ENCODE measurements around the gene TAX1BP1. TPM values are rescaled to one million over a fixed set of nuclear protein-coding genes. Genes with fewer than 3 reads are reported as not detected.

TAX1BP1 gene
- 100 to 1,000 TPM; 101 to 109 TPM for total RNA-seq

DNA sequence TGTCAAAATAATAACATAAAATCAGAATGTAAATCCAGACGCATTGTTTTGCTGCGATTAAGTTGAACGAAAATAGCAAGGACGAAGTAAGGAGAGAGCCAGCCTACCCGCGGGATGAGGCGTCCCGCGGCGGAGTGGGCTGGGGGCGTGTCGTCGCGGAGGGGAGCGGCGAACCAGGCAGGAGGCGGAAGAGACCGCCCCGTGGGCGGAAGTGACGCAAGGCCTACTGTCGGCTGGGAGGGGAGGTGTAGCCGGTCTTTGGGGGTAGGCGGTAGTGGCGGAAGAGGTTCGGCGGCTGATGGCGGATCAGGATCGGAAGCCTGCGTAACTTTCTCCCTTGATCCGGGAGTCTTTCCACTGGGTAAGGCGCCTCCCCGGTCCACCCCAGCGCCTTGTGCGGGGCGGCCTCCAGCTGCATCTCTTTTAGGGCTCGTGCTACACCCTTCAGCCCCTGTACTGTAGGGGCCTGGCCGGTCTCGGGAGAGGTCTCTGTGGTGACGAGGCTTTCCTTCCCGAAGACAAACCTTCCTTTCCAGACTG, at the start of gene TAX1BP1:
Gene TAX1BP1, plus strand, starts transcription at position 254 of the 540 bp plus-strand sequence. CDS start 8,363 bp downstream, outside the sequence.
- ATAC-seq, result peak; percentile 92
- CTCF ChIA-PET, result interaction anchor here (0.7 to 1.6 kb wide), 6 partner anchors 11 to 357 kb away, joined by 3 to 7 read pairs (median 4); no protein-coding TSS in a partner anchor
- peaks cover 11% of the 10 kb centered on the region for H3K36me3 Mint-ChIP-seq (ENCODE audit: low read depth)
- no peaks in the 10 kb centered on the region for H3K27me3 Mint-ChIP-seq
- no peaks in the 10 kb centered on the region for H3K9me3 Mint-ChIP-seq (ENCODE audit: low read depth)
- peak; percentile 98 for DNase-seq
- POLR2A ChIA-PET, result interaction anchor here (1.0 to 1.6 kb wide), 2 partner anchors 77 to 79 kb away, joined by 4 to 13 read pairs; partner anchors contain the start of gene HIBADH
- H3K4me3 Mint-ChIP-seq, result peak within 1 kb of the TSS; percentile 99
- H3K27ac Mint-ChIP-seq, result peak within 1 kb of the TSS; percentile 99
- peaks cover 34% of the 10 kb centered on the region for H3K4me1 Mint-ChIP-seq
- intact Hi-C loops (cut with DNase I, micrococcal nuclease), result loop anchor here (1.0 to 5.0 kb wide), 7 partner anchors 43 to 1538 kb away; partner anchors contain the start of genes CBX3 (in 1 of the 2), HNRNPA2B1 (in 1 of the 2) and SKAP2 (in 1 of the 2)

DNA sequence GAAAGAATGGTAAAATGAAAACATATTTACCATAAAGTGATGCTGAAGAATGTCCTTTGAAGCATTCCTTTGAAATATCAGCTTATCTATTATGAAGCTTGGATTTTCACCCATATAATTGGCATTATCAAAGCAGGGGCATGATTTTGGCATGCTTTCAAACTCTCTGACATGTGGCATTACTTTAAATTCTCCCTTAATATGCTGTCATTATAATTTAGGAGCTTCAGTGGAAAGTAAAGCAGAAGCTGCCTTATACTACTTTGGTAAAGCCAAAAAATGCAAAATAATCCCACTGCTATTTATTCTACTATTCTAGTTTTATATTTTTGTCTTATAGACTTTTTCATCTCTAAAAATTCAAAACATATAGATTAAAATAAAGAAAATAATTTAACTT, 49.3 kb upstream of the TAX1BP1 start:
- Mint-ChIP-seq H3K4me1 (no peaks in the 10 kb centered on the region), H3K4me3 (no peak overlapping the region), H3K27me3 (peaks cover 9% of the 10 kb centered on the region), H3K9me3 (ENCODE audit: low read depth) (no peaks in the 10 kb centered on the region), H3K36me3 (ENCODE audit: low read depth) (no peaks in the 10 kb centered on the region), H3K27ac (no peak overlapping the region)
- intact Hi-C loops (cut with DNase I, micrococcal nuclease), result loop anchor here in 1 of 2 experiments (2.0 kb wide), 1 partner anchor 330 kb away; no protein-coding TSS in a partner anchor
- no peak for ATAC-seq
- DNase-seq, result no peak
- CTCF ChIA-PET, result interaction anchor here (0.7 kb wide), 2 partner anchors 28 to 230 kb away, joined by 3 read pairs; partner anchors contain the start of gene HIBADH
- POLR2A ChIA-PET, result no interaction called here

DNA sequence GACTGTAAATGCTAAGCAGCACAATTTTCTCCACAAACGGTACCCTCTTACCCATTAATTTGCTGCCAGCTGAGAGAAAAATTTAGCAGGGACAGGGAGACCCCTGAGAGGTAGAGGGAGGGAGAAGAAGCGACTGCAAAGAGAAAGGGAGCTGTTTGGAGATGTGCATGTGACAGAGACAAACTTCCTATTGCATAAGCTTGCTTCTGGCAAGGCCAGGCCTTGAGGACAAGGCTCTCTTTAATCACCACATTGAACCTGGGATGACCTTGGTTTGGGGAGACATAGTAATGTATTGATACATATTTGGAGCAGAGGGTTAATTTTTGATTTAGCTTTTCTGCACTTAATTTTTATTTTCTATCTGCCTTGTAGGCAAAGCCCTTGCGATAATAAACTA, 46.2 kb upstream of the TAX1BP1 start:
- peaks cover 4% of the 10 kb centered on the region for H3K4me1 Mint-ChIP-seq
- DNase-seq (no peak), ATAC-seq (no peak)
- no peak overlapping the region for H3K27ac Mint-ChIP-seq
- intact Hi-C loops (cut with DNase I, micrococcal nuclease), result loop anchor here in 1 of 2 experiments (1.0 kb wide), 1 partner anchor 18 kb away; no protein-coding TSS in a partner anchor
- H3K4me3 Mint-ChIP-seq, result no peak overlapping the region
- peaks cover 4% of the 10 kb centered on the region for H3K27me3 Mint-ChIP-seq
- ChIA-PET POLR2A (interaction anchor here (0.6 kb wide), 1 partner anchor 84 kb away, joined by 5 read pairs; no protein-coding TSS in a partner anchor), CTCF (interaction anchor here (0.6 to 0.7 kb wide), 2 partner anchors 39 to 119 kb away, joined by 5 read pairs; no protein-coding TSS in a partner anchor)
- H3K9me3 Mint-ChIP-seq (ENCODE audit: low read depth), result no peaks in the 10 kb centered on the region
- no peaks in the 10 kb centered on the region for H3K36me3 Mint-ChIP-seq (ENCODE audit: low read depth)

DNA sequence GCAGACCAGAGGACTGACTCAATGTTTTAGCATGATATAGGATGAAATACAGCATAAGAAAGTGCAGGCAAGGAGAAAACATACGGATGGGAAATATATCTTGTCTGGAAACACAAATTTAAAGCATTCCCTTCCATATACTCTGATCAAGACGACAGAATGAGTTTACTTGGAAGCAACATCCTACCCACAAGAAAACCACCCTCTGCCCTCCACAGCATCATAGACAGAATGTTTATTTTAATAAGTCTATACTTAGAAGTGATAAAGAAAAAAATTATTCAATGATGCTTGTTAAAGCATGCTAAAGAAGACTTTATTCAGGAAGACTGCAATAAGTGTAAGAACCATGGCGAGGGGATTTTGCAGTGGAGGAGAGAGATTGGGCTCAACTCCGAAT, 44.9 kb upstream of the TAX1BP1 start:
- ATAC-seq, result no peak
- CTCF ChIA-PET, result no interaction called here
- no peaks in the 10 kb centered on the region for H3K36me3 Mint-ChIP-seq (ENCODE audit: low read depth)
- H3K27me3 Mint-ChIP-seq, result no peaks in the 10 kb centered on the region
- H3K4me3 Mint-ChIP-seq, result no peak overlapping the region
- H3K4me1 Mint-ChIP-seq, result peaks cover 4% of the 10 kb centered on the region
- H3K27ac Mint-ChIP-seq, result no peak overlapping the region
- no peaks in the 10 kb centered on the region for H3K9me3 Mint-ChIP-seq (ENCODE audit: low read depth)
- DNase-seq, result no peak
- POLR2A ChIA-PET, result no interaction called here
- intact Hi-C loops (cut with DNase I, micrococcal nuclease), result no loop called here

DNA sequence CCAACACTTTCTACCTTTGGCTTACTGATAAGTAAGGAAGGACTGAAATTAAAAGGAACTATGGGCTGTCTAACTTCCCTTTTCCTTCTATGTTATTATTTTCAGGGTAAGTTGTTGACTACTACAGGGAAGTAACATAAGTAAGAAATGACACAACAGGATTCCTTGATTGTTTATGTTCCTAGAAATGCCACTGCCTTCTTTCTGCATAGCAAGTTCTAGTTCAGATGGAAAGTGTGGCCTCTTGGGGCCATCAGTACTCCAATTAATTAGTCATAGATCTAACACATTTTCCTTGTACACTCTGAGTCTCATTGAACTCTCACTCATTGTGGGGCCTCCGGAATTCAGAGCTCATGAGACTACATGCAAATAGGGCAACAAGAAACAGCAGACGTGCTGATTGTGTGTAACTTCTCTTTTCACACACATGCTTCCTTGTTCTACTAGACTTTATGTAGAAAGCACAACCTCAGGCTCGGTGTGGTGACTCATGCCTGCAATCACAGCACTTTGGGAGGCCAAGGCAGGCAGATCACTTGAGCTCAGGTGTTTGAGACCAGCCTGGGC, 42.0 kb upstream of the TAX1BP1 start:
- CTCF ChIA-PET, result interaction anchor here (1.7 kb wide), 1 partner anchor 502 kb away, joined by 3 read pairs; no protein-coding TSS in a partner anchor
- POLR2A ChIA-PET, result no interaction called here
- Mint-ChIP-seq H3K27ac (no peak overlapping the region), H3K36me3 (ENCODE audit: low read depth) (no peaks in the 10 kb centered on the region), H3K4me3 (no peak overlapping the region), H3K4me1 (peaks cover 4% of the 10 kb centered on the region), H3K9me3 (ENCODE audit: low read depth) (no peaks in the 10 kb centered on the region), H3K27me3 (peaks cover 6% of the 10 kb centered on the region)
- intact Hi-C loops (cut with DNase I, micrococcal nuclease), result no loop called here
- ATAC-seq, result peak; percentile 70
- peak; percentile 25 for DNase-seq

DNA sequence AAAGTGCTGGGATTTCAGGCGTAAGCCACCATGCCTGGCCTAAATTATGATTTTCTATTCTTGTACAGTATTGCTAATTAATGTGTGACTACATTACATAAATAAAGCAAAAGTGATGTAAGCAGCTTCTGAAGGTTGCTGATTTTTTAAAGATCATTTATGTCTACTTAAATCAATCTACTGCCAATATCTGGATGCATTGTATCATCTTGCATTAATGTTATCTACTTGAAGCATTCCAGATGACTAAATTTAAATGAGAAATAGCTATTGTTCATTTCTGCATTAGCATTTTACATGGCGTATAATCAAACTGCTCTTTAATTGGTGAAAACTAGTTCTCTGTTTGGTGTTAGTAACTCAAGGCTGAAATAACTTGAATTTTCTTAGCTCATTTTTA, 40.2 kb upstream of the TAX1BP1 start:
- ATAC-seq (no peak), DNase-seq (no peak)
- Mint-ChIP-seq H3K27me3 (peaks cover 7% of the 10 kb centered on the region), H3K9me3 (ENCODE audit: low read depth) (no peaks in the 10 kb centered on the region), H3K27ac (no peak overlapping the region), H3K4me3 (no peak overlapping the region), H3K4me1 (peaks cover 4% of the 10 kb centered on the region), H3K36me3 (ENCODE audit: low read depth) (no peaks in the 10 kb centered on the region)
- ChIA-PET CTCF (no interaction called here), POLR2A (no interaction called here)
- intact Hi-C loops (cut with DNase I, micrococcal nuclease), result no loop called here

DNA sequence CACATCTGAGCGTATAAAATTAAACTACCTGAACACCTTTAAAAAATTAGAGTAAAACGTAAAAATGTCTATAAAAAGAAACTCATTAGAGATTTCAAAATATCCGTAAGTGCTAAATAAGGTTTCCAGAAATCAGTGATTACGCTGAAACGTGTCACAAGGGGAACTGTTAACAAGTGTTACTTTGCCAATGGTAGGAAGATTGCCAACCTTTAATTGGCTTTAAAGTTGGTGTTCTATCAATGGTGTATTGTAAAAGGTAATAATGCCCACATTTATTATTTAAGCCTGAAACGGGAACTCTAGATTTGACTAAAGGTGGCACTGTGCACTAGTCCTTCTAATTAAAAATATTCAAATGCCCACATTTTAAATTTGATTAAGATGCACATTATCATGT, 39.5 kb upstream of the TAX1BP1 start:
- DNase-seq (no peak), ATAC-seq (no peak)
- POLR2A ChIA-PET, result no interaction called here
- H3K4me1 Mint-ChIP-seq, result peaks cover 4% of the 10 kb centered on the region
- CTCF ChIA-PET, result no interaction called here
- H3K4me3 Mint-ChIP-seq, result no peak overlapping the region
- intact Hi-C loops (cut with DNase I, micrococcal nuclease), result no loop called here
- H3K36me3 Mint-ChIP-seq (ENCODE audit: low read depth), result no peaks in the 10 kb centered on the region
- no peaks in the 10 kb centered on the region for H3K9me3 Mint-ChIP-seq (ENCODE audit: low read depth)
- H3K27ac Mint-ChIP-seq, result no peak overlapping the region
- H3K27me3 Mint-ChIP-seq, result peaks cover 8% of the 10 kb centered on the region

DNA sequence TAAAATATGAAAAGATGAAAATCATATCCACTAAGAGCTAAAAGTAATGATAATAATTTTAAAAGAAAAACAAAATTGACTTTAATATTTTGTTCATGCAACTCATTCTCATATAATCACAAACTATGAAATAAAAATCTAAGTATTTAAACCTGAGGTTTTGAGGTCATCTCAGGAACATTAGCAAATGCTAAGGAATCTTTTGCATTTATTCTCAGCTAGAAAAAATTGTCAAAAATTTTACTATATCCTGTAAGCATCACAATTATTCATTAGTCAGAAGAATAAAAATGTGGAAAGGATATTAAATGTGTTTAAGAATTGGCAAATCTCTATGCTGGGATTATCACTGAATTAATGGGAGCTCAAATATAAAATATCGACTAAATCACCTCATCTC, 36.8 kb upstream of the TAX1BP1 start:
- ATAC-seq, result no peak
- H3K9me3 Mint-ChIP-seq (ENCODE audit: low read depth), result no peaks in the 10 kb centered on the region
- H3K27me3 Mint-ChIP-seq, result peaks cover 8% of the 10 kb centered on the region
- no peak for DNase-seq
- intact Hi-C loops (cut with DNase I, micrococcal nuclease), result no loop called here
- no peak overlapping the region for H3K27ac Mint-ChIP-seq
- H3K4me3 Mint-ChIP-seq, result no peak overlapping the region
- CTCF ChIA-PET, result interaction anchor here (1.0 to 1.5 kb wide), 2 partner anchors 9 to 15 kb away, joined by 3 to 4 read pairs; no protein-coding TSS in a partner anchor
- no peaks in the 10 kb centered on the region for H3K36me3 Mint-ChIP-seq (ENCODE audit: low read depth)
- POLR2A ChIA-PET, result no interaction called here
- H3K4me1 Mint-ChIP-seq, result no peaks in the 10 kb centered on the region

DNA sequence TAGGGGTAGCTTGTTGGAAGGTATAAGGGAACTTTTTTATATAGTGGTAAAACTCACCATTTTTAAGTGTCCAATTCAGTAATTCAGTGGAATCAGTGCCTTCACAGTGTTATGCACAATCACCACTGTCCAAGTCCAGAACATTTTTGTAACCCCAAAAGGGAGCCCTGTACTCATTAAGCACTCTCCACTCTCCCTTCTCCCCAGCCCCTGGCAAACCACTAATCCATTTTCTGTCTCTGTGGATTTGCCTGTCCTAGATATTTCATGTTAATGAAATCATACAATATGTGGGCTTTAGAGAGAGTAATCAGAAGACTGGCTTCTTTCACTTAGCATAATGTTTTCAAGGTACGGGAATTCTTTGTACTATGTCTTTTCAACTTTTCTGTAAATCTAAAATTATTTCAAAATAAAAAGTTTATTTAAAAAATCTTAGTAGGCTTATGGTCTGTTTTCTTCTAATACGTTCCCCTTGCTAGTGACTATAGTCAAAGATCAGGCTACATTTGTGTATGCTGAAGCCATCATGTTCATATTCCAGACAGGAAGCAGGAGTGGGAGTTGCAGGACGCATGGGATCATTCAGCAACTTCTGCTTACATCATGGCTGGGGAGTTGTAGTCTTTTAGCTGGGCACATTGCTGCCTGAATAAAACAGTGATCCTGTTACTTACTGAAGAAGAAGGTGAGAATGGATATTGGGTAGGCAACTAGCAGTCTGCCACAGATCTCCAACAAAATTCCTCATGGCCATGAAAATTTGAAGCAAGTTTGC, 35.4 kb upstream of the TAX1BP1 start:
- POLR2A ChIA-PET, result no interaction called here
- peaks cover 8% of the 10 kb centered on the region for H3K27me3 Mint-ChIP-seq
- no peaks in the 10 kb centered on the region for H3K36me3 Mint-ChIP-seq (ENCODE audit: low read depth)
- H3K4me3 Mint-ChIP-seq, result no peak overlapping the region
- H3K9me3 Mint-ChIP-seq (ENCODE audit: low read depth), result no peaks in the 10 kb centered on the region
- H3K27ac Mint-ChIP-seq, result no peak overlapping the region
- H3K4me1 Mint-ChIP-seq, result peaks cover 2% of the 10 kb centered on the region
- DNase-seq, result no peak
- CTCF ChIA-PET, result no interaction called here
- ATAC-seq, result no peak
- intact Hi-C loops (cut with DNase I, micrococcal nuclease), result no loop called here

DNA sequence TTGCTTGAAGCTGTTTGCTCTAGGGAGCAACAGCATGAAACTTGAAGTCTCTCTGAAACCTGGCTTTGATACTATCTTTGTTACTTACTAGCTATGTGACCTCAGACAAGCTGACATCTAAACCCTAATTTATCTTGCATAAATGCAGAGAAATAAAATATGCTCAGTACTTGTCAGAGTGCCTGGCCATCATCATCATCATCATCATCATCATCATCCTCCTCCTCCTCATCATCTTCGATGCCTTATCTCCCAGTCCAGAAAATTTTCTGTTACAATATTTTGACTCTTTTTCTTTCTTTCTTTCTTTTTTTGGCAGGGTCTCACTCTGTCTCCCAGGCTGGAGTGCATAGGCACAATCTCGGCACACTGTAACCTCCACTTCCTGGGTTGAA, 34.8 kb upstream of the TAX1BP1 start:
- no peaks in the 10 kb centered on the region for H3K9me3 Mint-ChIP-seq (ENCODE audit: low read depth)
- H3K4me3 Mint-ChIP-seq, result no peak overlapping the region
- H3K27ac Mint-ChIP-seq, result no peak overlapping the region
- intact Hi-C loops (cut with DNase I, micrococcal nuclease), result no loop called here
- POLR2A ChIA-PET, result no interaction called here
- DNase-seq (no peak), ATAC-seq (no peak)
- H3K4me1 Mint-ChIP-seq, result peaks cover 2% of the 10 kb centered on the region
- CTCF ChIA-PET, result no interaction called here
- H3K27me3 Mint-ChIP-seq, result peaks cover 8% of the 10 kb centered on the region
- H3K36me3 Mint-ChIP-seq (ENCODE audit: low read depth), result no peaks in the 10 kb centered on the region

DNA sequence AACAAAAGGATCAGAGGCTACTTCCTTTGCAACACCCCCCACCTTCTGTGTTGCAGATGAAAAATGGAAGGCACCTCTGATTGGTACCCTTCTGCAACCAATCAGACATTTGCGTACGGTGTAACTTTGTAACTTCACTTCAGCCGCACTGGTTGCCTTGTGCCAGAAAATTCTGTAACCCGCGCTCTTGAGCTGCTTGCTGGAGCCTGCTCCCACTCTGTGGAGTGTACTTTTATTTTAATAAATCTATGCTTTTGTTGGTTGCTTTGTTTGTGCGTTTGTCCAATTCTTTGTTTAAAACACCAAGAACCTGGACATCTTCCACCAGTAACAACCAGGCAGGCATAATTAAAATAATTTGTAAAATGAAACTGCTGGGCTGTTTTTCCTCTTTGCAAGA, 31.5 kb upstream of the TAX1BP1 start:
- Mint-ChIP-seq H3K27me3 (peaks cover 4% of the 10 kb centered on the region), H3K36me3 (ENCODE audit: low read depth) (no peaks in the 10 kb centered on the region), H3K4me1 (peaks cover 2% of the 10 kb centered on the region), H3K4me3 (no peak overlapping the region), H3K27ac (no peak overlapping the region), H3K9me3 (ENCODE audit: low read depth) (no peaks in the 10 kb centered on the region)
- ChIA-PET CTCF (interaction anchor here (1.7 kb wide), 1 partner anchor 11 kb away, joined by 4 read pairs; no protein-coding TSS in a partner anchor), POLR2A (no interaction called here)
- ATAC-seq (no peak), DNase-seq (no peak)
- intact Hi-C loops (cut with DNase I, micrococcal nuclease), result no loop called here

Data from activated CD4-positive, alpha-beta T cell treated with anti-CD3 and anti-CD28 coated beads for 36 hours (primary cell).